IPS-11a (cell line): Measurements from ENCODE around the gene PANX3.

Source experiments
- H3K4me3 ChIP-seq: one replicate; pipeline ENCODE4 v1.5.1; 2013; ENCODE audit warnings: low read depth, low read length, control low read depth

Gene PANX3

DNA sequence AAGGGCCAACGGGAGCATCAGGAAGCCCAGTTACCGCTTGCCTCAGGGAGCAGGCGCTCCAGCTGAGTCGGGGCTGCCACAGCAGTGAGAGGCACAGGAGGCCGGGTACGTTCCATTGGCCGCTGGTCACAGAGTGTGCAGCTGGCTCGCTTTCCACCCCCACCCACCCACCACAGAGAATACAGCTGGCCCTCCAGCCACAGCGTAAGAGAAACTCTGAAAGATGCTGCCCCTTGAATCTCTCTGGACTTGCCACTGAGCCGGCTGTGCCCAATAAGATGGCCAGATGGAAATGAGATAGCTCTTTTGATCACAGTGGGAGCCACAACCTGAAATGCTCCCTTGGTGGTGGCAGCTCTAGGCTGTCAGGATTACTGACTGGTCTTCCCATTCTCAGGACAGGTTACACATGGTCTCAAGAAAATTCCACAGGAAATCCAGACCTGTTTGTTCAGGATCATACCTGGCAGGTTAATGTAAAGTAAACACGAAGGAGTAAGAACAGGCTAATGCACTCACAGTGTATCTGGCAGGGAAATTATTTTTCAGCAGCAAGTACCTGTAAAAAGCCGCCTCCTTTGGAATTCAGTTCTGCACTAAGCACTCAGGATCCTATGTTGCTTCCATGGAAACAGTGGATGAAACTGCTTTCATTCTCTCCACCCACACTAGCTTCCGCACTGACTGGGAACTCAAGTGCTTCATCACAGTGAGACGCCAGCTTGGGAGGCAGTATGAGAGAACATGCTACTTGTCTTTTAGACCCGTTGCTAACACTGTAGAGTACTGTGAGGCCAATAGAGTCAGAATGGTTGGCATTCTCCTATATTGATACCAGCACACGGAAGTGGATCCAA is 45.8 kb downstream of the PANX3 start:
- no peak overlapping the region for H3K4me3 ChIP-seq

DNA sequence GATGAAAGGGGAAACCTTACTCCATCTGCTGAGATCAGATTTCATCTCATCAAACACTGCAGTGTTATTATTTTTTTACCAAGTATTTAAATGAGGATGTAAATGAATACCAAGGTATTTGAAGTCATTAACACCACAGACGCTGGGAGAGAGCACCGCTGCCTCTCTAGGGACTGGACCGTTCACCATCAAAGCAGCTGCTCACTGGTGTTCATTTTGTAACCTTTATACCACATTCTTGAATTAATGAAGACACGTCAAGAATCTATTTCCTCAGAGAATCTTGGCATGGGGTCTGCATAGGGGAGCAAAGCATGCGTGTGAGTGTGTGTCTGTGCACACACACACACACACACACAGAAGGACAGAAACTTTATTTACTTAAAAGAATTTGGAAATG is 46.7 kb downstream of the PANX3 start:
- H3K4me3 ChIP-seq, result no peak overlapping the region

DNA sequence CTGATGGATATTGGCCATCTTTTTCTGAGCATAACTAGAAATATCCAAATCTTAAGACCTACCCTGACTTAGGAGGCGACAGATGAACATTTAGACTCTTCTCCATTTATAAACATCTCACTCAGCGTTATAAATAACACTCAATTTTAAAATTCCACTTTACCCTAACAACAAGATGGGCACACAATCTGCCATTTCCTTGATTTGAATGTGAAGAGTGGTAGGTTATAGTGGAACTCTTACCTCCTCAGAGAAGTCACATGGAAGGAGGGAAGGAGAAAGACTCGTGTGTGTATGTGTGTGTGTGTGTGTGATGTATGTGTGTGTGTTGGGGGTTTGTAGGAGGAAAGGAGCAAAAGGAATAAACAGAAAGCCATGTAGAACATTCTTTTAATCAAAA is 47.3 kb downstream of the PANX3 start:
- H3K4me3 ChIP-seq, result no peak overlapping the region

DNA sequence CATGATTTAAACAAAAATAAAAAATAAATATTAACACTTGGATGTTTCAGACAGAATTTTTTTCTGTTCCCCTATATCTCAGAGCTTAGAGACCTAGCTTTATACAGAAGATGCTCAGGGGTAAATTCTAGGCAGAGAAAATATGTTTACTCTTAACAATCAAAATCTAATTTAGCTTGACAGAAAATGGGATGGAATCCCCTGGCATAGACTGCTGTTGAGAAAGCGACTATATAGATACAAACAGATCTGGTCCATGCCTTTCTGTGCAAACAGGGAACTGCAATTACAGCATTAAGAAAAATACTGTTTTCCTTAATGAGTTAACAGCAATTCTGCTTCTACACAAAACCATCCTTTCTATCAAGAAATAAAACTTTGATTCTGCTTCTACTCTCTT is 47.8 kb downstream of the PANX3 start:
- no peak overlapping the region for H3K4me3 ChIP-seq

DNA sequence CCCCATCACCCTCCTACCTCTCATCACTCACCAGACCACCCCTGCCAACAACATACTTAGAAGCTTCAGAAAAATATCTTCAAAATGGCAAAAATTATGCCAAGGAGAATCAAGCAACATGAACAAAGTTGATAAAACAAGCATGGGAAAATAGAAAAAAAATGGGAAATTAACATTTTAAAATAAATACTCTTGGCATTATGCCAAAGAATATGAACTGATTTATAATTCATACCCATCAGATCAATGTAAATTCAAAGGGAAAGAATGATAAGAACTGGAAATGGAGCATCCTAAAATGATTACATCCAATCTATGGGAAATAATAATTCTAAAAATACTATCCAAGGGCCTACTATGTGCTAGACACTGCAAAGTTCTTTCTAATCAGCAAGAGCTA is 50.3 kb downstream of the PANX3 start:
- no peak overlapping the region for H3K4me3 ChIP-seq

DNA sequence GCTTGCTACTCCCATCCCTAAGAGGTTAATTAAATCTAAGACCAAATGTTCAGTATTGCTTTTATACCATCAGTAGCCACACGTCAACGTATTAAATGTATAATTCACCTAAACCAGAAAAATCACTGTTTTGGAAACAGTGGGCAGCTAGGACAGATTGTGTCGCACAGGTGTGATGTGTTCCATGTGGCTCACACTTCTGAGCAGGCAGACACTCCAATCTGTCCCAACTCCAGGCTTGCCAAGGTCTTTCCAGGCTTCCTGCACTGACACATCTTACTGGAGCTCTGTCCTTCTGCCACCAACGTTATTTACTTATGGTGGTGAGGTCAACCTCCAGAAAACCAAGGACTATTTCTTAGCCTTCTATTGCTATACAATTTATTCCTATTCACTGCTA is 50.9 kb downstream of the PANX3 start:
- H3K4me3 ChIP-seq, result no peak overlapping the region

DNA sequence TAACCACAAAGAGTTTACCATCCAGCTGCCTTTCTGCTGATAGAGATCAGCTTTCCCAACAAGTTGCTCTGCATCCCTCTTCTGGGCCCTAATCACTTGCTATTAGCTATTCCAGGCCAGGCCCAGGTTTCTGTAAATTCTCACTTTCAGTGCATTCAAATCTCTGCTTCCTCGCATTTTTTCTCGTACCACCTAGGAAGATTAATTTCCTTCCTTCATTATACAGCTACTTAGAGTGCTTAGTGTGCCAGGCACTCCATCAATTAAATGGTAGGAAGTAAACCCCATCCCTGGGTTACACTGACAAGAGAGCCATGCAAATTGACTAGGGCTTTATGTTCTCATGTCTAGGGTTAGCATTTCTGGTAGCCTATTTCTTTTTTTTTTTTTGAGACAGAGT is 52.6 kb downstream of the PANX3 start:
- no peak overlapping the region for H3K4me3 ChIP-seq

DNA sequence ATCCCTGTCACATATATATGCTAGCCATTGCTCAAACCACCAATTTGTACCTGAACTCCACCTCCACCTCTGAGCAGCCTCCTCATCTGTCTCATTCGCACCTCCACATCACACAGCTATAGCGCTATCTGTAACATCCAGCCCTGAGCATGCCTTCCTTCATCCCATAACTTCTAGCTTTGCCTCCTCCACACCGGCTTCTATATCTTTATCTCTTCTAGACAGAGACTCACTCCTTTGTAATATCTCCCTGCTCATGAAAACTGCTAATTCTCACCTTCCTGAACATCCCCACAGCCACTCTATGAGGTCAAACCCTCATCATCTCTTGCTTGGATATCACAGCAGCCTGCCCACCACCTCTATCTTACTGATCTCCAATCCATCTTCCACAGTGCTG is 56.4 kb downstream of the PANX3 start:
- no peak overlapping the region for H3K4me3 ChIP-seq

DNA sequence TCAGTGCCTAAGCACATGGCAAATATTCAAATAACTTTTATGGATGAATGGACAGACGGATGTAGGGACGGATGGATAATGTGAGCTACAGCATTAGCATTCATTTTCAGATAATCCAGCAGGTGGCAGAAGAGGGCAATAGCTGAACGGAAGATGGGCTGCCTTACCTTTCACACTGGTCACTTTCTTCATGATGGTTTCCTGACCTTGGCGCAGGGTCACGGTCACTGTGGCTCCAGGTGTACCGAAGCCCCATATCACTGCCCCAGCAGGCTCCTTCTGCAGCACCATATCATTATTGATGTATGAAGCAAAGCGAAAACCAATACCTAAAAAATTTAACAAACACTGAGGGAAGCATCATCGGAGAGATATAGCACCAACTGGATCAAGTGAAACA is 58.0 kb downstream of the PANX3 start:
- H3K4me3 ChIP-seq, result no peak overlapping the region
